22Rv1 (cell line): ENCODE results near the gene TWSG1.

Experiments used
- CTCF ChIP-seq: fragments of 450-650 bp; IDR thresholded peaks from 2 replicates; pipeline ENCODE4 v1.5.1; 2017; ENCODE audit warnings: mild to moderate bottlenecking
- ZFX ChIP-seq: fragments of 450-650 bp; IDR thresholded peaks from 2 replicates; pipeline ENCODE4 v1.6.1; 2017; ENCODE audit warnings: antibody characterized with exemption, borderline replicate concordance

- no peak for TF ChIP-seq CTCF
- TF ChIP-seq ZFX, result no peak
Measured at GRCh38 chr18:9419956-9420631, 85.5 kb downstream of the TWSG1 start.
